ENCODE measurements around the gene PPP1R37.
A peak's percentile ranks its signal among the peaks of the same experiment; 100 is the strongest.

The PPP1R37 gene

GRCh38 chr19:45092747-45093678 is at the start of gene PPP1R37:
Gene PPP1R37 (plus strand): TSS chr19:45093179. CDS start chr19:45093326, 147 bp downstream.
- DNase-seq: peak; percentile 95

- DNase-seq: no peak
Observed at GRCh38 chr19:45045671-45046353, 47.2 kb upstream of the PPP1R37 start.

- DNase-seq: no peak
Observed at GRCh38 chr19:45046355-45046754, 46.6 kb upstream of the PPP1R37 start.

- peak; percentile 53 for DNase-seq
Observed at GRCh38 chr19:45047188-45047797, 45.7 kb upstream of the PPP1R37 start.

DNA sequence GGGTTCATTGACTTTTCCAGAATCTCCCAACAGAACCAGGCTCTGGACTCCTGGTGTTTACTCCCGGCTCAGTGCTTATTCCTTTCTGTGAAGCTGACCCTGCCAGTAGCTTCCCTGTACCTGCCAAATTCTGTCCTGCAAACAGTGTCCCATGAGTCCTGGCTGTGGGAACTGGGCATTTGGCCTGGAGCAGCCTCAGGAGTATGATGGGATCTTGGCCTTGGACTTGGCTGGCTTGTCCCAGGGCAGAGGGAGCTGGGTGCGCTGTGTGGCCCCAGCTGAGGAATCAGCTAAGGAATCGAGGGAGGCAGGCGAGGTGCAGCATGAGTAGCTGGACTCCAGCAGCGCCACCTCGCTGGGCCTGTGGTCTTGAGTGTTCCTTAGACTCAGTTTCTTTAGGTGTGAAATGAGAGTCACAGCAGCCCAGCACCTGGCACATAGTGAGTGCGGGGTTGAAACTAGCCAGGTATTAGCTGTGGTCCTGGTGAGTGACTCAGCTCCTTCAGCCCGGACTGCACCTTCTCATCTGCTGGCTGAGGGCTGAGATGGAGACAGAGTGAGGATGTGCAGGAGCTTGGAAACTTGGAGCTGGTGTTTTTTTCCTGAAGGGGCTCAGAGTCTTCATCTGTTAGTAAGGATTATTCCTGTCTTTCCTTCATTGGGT is 43.8 kb upstream of the PPP1R37 start:
- no peak for DNase-seq

- no peak for DNase-seq
Observed at GRCh38 chr19:45050036-45050435, 42.9 kb upstream of the PPP1R37 start.

DNA sequence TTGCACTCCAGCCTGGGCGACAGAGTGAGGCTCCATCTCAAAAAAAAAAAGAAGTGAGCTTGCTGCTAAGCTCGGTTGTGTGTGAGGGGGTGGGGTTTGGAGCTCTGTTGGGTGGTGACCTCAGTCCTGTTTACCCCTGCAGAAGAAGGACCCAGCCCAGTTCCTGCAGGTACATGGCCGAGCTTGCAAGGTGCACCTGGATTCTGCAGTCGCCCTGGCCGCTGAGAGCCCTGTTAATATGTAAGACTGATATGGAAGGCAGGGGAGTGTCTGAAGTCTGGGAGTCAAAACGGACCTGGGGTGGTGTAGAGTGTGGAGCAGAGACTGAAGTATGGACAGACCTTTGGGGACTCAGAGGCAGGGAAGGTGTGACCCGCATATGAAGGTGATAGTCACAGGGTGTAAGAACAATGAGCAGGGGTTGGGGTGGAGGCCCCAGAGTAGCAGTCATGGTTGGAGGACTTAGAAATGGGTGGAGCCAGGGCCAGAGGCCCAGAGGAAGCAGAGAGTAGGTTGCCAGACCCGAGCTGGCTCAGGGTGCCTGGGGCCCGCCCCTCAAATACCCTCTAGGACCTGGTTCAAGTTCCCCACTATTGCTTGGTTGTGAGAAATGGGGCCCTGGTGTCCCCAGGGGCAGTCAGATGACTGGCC is 40.9 kb upstream of the PPP1R37 start:
- DNase-seq: no peak

- DNase-seq: no peak
Observed at GRCh38 chr19:45056831-45057230, 36.1 kb upstream of the PPP1R37 start.

DNA sequence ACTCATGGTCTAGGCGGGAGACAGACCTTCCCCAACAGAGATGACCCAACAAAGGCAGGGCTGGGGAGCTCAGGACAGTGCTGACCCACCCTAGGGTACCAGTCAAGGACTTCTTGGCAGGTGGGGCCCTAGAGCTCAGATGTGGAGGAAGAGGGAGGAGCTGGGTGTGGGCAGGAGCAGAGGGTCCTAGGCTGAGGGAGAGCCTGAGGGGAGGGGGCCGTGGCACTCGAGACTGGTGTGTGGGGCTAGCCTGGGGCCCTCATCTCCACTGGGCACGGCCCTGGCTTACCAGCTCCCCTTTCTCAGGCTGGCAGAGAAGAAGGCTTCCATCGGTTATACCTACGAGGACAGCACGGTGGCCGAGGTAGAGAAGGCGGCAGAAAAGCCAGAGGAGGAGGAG is 35.5 kb upstream of the PPP1R37 start:
- no peak for DNase-seq

GRCh38 chr19:45058622-45059159 is 34.3 kb upstream of the PPP1R37 start:
- no peak for DNase-seq

DNA sequence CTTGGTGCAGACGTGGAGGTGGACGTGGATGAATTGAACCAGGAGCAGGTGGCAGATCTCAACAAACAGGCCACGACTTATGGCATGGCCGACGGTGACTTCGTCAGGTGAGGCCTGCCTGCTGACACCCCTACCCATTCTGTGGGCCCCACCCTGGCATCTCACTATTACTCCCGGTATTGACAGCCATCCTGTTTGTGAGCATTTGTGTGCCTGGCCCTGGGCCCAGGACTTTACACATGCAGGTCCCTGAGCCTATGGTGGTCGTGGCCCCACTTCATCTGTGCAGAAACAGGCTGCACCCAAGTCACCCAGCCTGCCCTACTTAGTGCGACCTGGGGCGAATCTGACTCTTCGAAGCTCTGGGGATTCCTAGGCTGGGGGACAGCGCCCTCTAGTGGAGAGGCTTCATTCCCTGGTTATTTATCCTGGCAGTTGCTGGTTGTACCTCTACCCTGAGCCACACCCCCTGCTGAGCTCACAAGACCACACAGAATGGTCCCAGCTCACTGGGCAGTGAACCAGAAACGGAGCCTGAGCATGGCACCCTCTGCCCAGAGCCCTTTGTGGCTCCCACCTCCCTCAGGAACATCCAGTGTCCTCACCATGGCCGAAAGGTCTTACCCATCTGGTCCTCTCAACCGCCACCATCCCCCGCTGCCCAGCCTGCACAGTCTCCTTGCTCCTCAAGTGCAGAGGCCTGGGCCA is 33.6 kb upstream of the PPP1R37 start:
- peak; percentile 72 for DNase-seq

DNA sequence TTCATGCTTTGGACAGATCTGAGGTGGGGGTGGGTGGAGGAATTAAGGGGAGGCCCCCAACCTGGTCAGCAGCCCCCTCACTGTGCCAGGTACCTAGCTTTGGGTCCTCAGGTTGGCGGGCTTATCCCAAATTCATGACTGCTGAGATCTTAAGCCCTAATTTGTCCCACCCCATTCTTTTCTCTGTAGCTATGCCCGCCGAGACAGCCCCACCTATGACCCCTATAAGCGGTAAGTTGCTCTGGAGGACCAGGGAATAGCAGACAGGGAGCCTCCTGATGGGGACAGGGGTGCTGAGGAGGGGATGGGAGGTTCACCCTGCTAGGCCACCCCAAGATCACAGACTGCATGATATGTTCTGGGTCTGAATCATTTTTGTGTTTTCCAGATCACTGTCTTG is 31.0 kb upstream of the PPP1R37 start:
- no peak for DNase-seq

GRCh38 chr19:45063851-45064801 is 28.9 kb upstream of the PPP1R37 start:
- DNase-seq: no peak

- DNase-seq: no peak
Observed at GRCh38 chr19:45066921-45067661, 25.9 kb upstream of the PPP1R37 start.

DNA sequence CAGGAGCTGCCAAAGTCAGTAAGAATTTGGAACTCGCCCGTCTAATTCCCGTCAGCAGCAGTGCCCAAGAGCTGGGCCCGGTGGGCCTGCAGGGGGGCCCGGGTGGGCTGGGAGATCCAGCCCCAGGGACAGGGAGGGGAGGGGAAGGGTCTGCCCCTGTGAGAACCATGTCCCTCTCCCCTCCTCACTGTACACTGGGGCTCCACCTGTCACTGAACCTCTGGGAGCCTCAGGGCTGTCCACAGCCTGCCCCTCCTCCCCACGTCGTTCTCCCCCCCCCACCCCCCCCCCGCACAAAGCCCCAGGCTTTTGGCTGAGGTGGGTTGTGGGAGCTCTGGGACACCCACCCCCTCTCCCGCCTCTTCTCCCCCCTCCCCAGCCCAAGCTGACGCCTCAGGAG is 24.9 kb upstream of the PPP1R37 start:
- DNase-seq: no peak

DNA sequence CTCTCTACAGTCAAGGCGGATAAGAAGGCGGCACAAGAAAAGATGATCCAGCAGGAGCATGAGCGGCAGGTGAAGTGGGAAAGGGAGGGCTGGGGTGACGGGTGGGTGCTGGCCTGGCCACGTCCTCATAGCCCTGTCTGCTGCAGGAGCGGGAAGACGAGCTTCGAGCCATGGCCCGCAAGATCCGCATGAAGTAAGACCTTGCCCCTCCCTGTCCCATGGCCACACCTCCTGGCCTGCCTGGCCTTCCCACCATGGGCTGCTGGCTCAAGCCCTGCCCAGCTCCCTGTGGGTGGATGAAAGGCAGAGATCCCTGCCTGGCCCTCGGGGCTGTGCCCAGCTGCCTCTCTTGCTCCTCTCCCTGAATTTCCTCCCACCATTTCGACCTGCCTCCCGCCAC is 23.9 kb upstream of the PPP1R37 start:
- no peak for DNase-seq

DNA sequence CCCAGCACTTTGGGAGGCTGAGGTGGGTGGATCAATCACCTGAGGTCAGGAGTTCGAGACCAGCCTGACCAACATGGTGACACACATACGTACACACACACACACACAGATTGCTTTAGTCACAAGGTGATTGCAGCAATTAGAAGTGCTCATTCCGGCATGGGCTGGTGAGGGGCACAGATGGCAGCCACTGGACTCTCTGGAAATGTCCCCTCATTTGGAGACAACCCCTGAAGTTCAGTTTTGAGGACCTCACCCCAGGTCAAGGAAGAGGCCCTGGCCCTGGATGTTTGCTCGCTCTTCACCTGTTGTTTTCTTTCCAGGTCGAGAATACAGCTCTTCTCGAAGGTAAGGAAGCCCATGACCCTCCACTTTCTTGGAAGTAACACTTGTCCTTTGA is 22.8 kb upstream of the PPP1R37 start:
- no peak for DNase-seq

GRCh38 chr19:45070861-45071544 is 22.0 kb upstream of the PPP1R37 start:
- no peak for DNase-seq

- no peak for DNase-seq
Observed at GRCh38 chr19:45071545-45071938, 21.4 kb upstream of the PPP1R37 start.

Data from RPMI8226 (cell line).